ENCODE measurements around the gene BDH1.
"Not testable (repeated sequence)": the region's sequence is repeated elsewhere in the genome, so short reads cannot be mapped to it uniquely, and the experiment has no call there.

The BDH1 gene

GRCh38 chr3:197555281-197556261, at the start of gene BDH1:
Gene BDH1, minus strand, starts transcription at chr3:197555968. Its CDS starts 9,525 bp downstream, at chr3:197546443.
- Histone ChIP-seq H3K27me3 (ENCODE audit: control insufficient read depth in 1 of 2, insufficient read depth in 2 of 2, low read length in 2 of 2) (peaks cover 9 to 12% of the 10 kb centered on the region in 2 donors), H3K4me1 (ENCODE audit: control insufficient read depth, insufficient read depth, low read length) (peaks cover 21% of the 10 kb centered on the region), H3K9me3 (ENCODE audit: control insufficient read depth in 2 of 2, low read length in 2 of 2) (no peaks in the 10 kb centered on the region), H3K36me3 (ENCODE audit: control insufficient read depth in 2 of 2, insufficient read depth in 2 of 2, low read length in 2 of 2) (no peaks in the 10 kb centered on the region), H3K4me3 (ENCODE audit: low read length in 2 of 2) (peak within 1 kb of the TSS; percentile 88 to 93), H3K9ac (ENCODE audit: low read length in 2 of 2) (peak within 1 kb of the TSS; percentile 80 to 93), H3K27ac (ENCODE audit: low read length) (peak within 1 kb of the TSS; percentile 97)

GRCh38 chr3:197603317-197603933, 47.7 kb upstream of the BDH1 start:
- H3K27me3 ChIP-seq (ENCODE audit: control insufficient read depth in 1 of 2, insufficient read depth in 2 of 2, low read length in 2 of 2) = no peaks in the 10 kb centered on the region
- no peak overlapping the region for H3K27ac ChIP-seq (ENCODE audit: low read length)
- no peak overlapping the region for H3K4me3 ChIP-seq (ENCODE audit: low read length in 2 of 2)
- H3K9ac ChIP-seq (ENCODE audit: low read length in 2 of 2) = no peak overlapping the region
- no peaks in the 10 kb centered on the region for H3K9me3 ChIP-seq (ENCODE audit: control insufficient read depth in 2 of 2, low read length in 2 of 2)
- peaks cover 11 to 22% of the 10 kb centered on the region in 2 donors for H3K36me3 ChIP-seq (ENCODE audit: control insufficient read depth in 2 of 2, insufficient read depth in 2 of 2, low read length in 2 of 2)
- peaks cover 8% of the 10 kb centered on the region for H3K4me1 ChIP-seq (ENCODE audit: control insufficient read depth, insufficient read depth, low read length)

- not testable (repeated sequence) for H3K4me3 ChIP-seq (ENCODE audit: low read length in 2 of 2); H3K9me3 ChIP-seq (ENCODE audit: control insufficient read depth in 2 of 2, low read length in 2 of 2); H3K4me1 ChIP-seq (ENCODE audit: control insufficient read depth, insufficient read depth, low read length); H3K27me3 ChIP-seq (ENCODE audit: control insufficient read depth in 1 of 2, insufficient read depth in 2 of 2, low read length in 2 of 2); H3K9ac ChIP-seq (ENCODE audit: low read length in 2 of 2); H3K27ac ChIP-seq (ENCODE audit: low read length)
- peaks cover 1 to 11% of the 10 kb centered on the region in 2 donors for H3K36me3 ChIP-seq (ENCODE audit: control insufficient read depth in 2 of 2, insufficient read depth in 2 of 2, low read length in 2 of 2)
Observed at GRCh38 chr3:197602351-197602750, 46.6 kb upstream of the BDH1 start.

GRCh38 chr3:197601566-197601840, 45.7 kb upstream of the BDH1 start:
- not testable (repeated sequence) for H3K27ac ChIP-seq (ENCODE audit: low read length); H3K36me3 ChIP-seq (ENCODE audit: control insufficient read depth in 2 of 2, insufficient read depth in 2 of 2, low read length in 2 of 2); H3K27me3 ChIP-seq (ENCODE audit: control insufficient read depth in 1 of 2, insufficient read depth in 2 of 2, low read length in 2 of 2); H3K9ac ChIP-seq (ENCODE audit: low read length in 2 of 2); H3K4me3 ChIP-seq (ENCODE audit: low read length in 2 of 2); H3K4me1 ChIP-seq (ENCODE audit: control insufficient read depth, insufficient read depth, low read length); H3K9me3 ChIP-seq (ENCODE audit: control insufficient read depth in 2 of 2, low read length in 2 of 2)

GRCh38 chr3:197600796-197601565, 45.2 kb upstream of the BDH1 start:
- no peaks in the 10 kb centered on the region for H3K36me3 ChIP-seq (ENCODE audit: control insufficient read depth in 2 of 2, insufficient read depth in 2 of 2, low read length in 2 of 2)
- no peak overlapping the region for H3K27ac ChIP-seq (ENCODE audit: low read length)
- peaks cover 8% of the 10 kb centered on the region for H3K4me1 ChIP-seq (ENCODE audit: control insufficient read depth, insufficient read depth, low read length)
- no peaks in the 10 kb centered on the region for H3K9me3 ChIP-seq (ENCODE audit: control insufficient read depth in 2 of 2, low read length in 2 of 2)
- no peak overlapping the region for H3K9ac ChIP-seq (ENCODE audit: low read length in 2 of 2)
- no peak overlapping the region for H3K4me3 ChIP-seq (ENCODE audit: low read length in 2 of 2)
- H3K27me3 ChIP-seq (ENCODE audit: control insufficient read depth in 1 of 2, insufficient read depth in 2 of 2, low read length in 2 of 2) = no peaks in the 10 kb centered on the region

GRCh38 chr3:197599089-197599765, 43.5 kb upstream of the BDH1 start:
- H3K4me3 ChIP-seq (ENCODE audit: low read length in 2 of 2) = peak overlapping the region in 1 of 2 donors; percentile 52
- H3K27ac ChIP-seq (ENCODE audit: low read length) = no peak overlapping the region
- H3K4me1 ChIP-seq (ENCODE audit: control insufficient read depth, insufficient read depth, low read length) = peaks cover 8% of the 10 kb centered on the region
- H3K27me3 ChIP-seq (ENCODE audit: control insufficient read depth in 1 of 2, insufficient read depth in 2 of 2, low read length in 2 of 2) = no peaks in the 10 kb centered on the region
- H3K9me3 ChIP-seq (ENCODE audit: control insufficient read depth in 2 of 2, low read length in 2 of 2) = no peaks in the 10 kb centered on the region
- H3K9ac ChIP-seq (ENCODE audit: low read length in 2 of 2) = peak overlapping the region in 1 of 2 donors; percentile 13
- no peaks in the 10 kb centered on the region for H3K36me3 ChIP-seq (ENCODE audit: control insufficient read depth in 2 of 2, insufficient read depth in 2 of 2, low read length in 2 of 2)

- H3K9me3 ChIP-seq (ENCODE audit: control insufficient read depth in 2 of 2, low read length in 2 of 2) = no peaks in the 10 kb centered on the region
- no peak overlapping the region for H3K27ac ChIP-seq (ENCODE audit: low read length)
- peaks cover 8% of the 10 kb centered on the region for H3K4me1 ChIP-seq (ENCODE audit: control insufficient read depth, insufficient read depth, low read length)
- H3K9ac ChIP-seq (ENCODE audit: low read length in 2 of 2) = no peak overlapping the region
- H3K4me3 ChIP-seq (ENCODE audit: low read length in 2 of 2) = no peak overlapping the region
- H3K36me3 ChIP-seq (ENCODE audit: control insufficient read depth in 2 of 2, insufficient read depth in 2 of 2, low read length in 2 of 2) = no peaks in the 10 kb centered on the region
- no peaks in the 10 kb centered on the region for H3K27me3 ChIP-seq (ENCODE audit: control insufficient read depth in 1 of 2, insufficient read depth in 2 of 2, low read length in 2 of 2)
Observed at GRCh38 chr3:197598404-197598980, 42.7 kb upstream of the BDH1 start.

- H3K4me3 ChIP-seq (ENCODE audit: low read length in 2 of 2) = no peak overlapping the region
- H3K9me3 ChIP-seq (ENCODE audit: control insufficient read depth in 2 of 2, low read length in 2 of 2) = no peaks in the 10 kb centered on the region
- no peaks in the 10 kb centered on the region for H3K36me3 ChIP-seq (ENCODE audit: control insufficient read depth in 2 of 2, insufficient read depth in 2 of 2, low read length in 2 of 2)
- H3K27ac ChIP-seq (ENCODE audit: low read length) = no peak overlapping the region
- H3K27me3 ChIP-seq (ENCODE audit: control insufficient read depth in 1 of 2, insufficient read depth in 2 of 2, low read length in 2 of 2) = no peaks in the 10 kb centered on the region
- H3K4me1 ChIP-seq (ENCODE audit: control insufficient read depth, insufficient read depth, low read length) = peaks cover 8% of the 10 kb centered on the region
- no peak overlapping the region for H3K9ac ChIP-seq (ENCODE audit: low read length in 2 of 2)
Observed at GRCh38 chr3:197597335-197597734, 41.6 kb upstream of the BDH1 start.

- H3K9me3 ChIP-seq (ENCODE audit: control insufficient read depth in 2 of 2, low read length in 2 of 2) = no peaks in the 10 kb centered on the region
- H3K27me3 ChIP-seq (ENCODE audit: control insufficient read depth in 1 of 2, insufficient read depth in 2 of 2, low read length in 2 of 2) = no peaks in the 10 kb centered on the region
- peaks cover 8% of the 10 kb centered on the region for H3K4me1 ChIP-seq (ENCODE audit: control insufficient read depth, insufficient read depth, low read length)
- no peak overlapping the region for H3K4me3 ChIP-seq (ENCODE audit: low read length in 2 of 2)
- H3K27ac ChIP-seq (ENCODE audit: low read length) = no peak overlapping the region
- no peaks in the 10 kb centered on the region for H3K36me3 ChIP-seq (ENCODE audit: control insufficient read depth in 2 of 2, insufficient read depth in 2 of 2, low read length in 2 of 2)
- H3K9ac ChIP-seq (ENCODE audit: low read length in 2 of 2) = no peak overlapping the region
Observed at GRCh38 chr3:197595470-197596185, 39.9 kb upstream of the BDH1 start.

- no peaks in the 10 kb centered on the region for H3K36me3 ChIP-seq (ENCODE audit: control insufficient read depth in 2 of 2, insufficient read depth in 2 of 2, low read length in 2 of 2)
- H3K4me1 ChIP-seq (ENCODE audit: control insufficient read depth, insufficient read depth, low read length) = no peaks in the 10 kb centered on the region
- no peak overlapping the region for H3K9ac ChIP-seq (ENCODE audit: low read length in 2 of 2)
- no peaks in the 10 kb centered on the region for H3K9me3 ChIP-seq (ENCODE audit: control insufficient read depth in 2 of 2, low read length in 2 of 2)
- no peak overlapping the region for H3K4me3 ChIP-seq (ENCODE audit: low read length in 2 of 2)
- no peak overlapping the region for H3K27ac ChIP-seq (ENCODE audit: low read length)
- H3K27me3 ChIP-seq (ENCODE audit: control insufficient read depth in 1 of 2, insufficient read depth in 2 of 2, low read length in 2 of 2) = no peaks in the 10 kb centered on the region
Observed at GRCh38 chr3:197593046-197593380, 37.2 kb upstream of the BDH1 start.

All from stomach smooth muscle (tissue), 2 donors.